Iris pigment epithelial cell (primary cell): ENCODE measurements around the gene ZNF736.
"Not testable (repeated sequence)": the region's sequence is repeated elsewhere in the genome, so short reads cannot be mapped to it uniquely, and the experiment has no call there.

Source experiments
- DNase-seq: peaks from one replicate; pipeline ENCODE4 v3.0.0-alpha.2; 2011; ENCODE audit warnings: low read depth

Gene ZNF736

GRCh38 chr7:64313740-64314491, at the start of gene ZNF736:
ZNF736 (plus strand) TSS chr7:64313961; CDS start chr7:64314151, 190 bp downstream.
- peak; percentile 97 for DNase-seq

- DNase-seq = no peak
Observed at GRCh38 chr7:64266341-64266919, 47.3 kb upstream of the ZNF736 start.

DNA sequence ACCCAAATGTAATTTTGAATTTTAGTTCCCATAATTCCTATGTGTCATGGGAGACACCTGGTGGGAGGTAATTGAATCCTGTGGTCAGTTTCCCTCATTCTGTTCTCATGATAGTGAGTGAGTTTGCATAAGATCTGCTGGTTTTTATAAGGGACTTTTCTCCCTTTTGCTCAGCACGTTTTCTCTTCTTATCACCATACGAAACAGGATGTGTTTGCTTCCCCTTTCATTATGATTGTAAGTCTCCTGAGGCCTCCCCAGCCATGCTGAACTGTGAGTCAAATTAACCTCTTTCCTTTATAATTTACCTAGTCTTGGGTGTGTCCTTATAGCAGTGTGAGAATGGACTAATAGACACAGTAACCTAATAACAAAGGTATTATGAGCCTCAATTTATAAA, 36.1 kb upstream of the ZNF736 start:
- DNase-seq = no peak

- DNase-seq = no peak
Observed at GRCh38 chr7:64294701-64295420, 18.9 kb upstream of the ZNF736 start.

- DNase-seq = not testable (repeated sequence)
Observed at GRCh38 chr7:64297418-64297817, 16.3 kb upstream of the ZNF736 start.

DNA sequence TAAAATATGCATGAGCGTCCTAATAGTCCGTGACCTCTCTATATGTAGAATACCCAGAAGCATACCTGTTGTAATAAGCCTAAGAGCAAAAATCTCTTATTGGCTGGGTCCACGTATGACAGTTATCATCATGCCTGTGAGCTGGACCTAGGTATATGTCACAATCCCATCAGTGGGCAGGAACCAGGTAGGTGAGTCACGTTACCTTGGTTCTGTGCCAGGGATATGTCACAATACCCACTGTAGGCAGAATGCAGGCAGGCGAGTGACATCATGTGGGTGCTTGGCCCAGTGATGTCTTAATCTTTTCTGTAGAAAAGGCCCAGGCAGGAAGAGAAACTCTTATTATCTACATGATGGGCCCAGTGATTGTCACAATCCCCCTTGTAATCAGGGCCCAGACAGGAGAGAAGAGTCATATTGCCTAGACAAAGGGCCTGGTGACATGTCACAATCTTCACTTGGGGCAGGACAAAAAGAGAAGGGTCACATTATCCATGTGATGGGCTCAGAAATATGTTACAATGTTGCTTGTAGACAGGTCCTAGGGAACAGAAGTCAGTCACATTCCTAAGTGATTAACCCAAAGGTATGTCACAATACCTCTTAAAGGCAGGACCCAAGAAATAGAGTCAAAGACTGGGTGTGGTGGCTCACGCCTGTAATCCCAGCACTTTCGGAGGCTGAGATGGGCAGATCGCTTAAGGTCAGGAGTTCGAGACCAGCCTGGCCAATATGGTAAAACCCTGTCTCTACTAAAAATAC, 12.9 kb upstream of the ZNF736 start:
- DNase-seq = no peak

DNA sequence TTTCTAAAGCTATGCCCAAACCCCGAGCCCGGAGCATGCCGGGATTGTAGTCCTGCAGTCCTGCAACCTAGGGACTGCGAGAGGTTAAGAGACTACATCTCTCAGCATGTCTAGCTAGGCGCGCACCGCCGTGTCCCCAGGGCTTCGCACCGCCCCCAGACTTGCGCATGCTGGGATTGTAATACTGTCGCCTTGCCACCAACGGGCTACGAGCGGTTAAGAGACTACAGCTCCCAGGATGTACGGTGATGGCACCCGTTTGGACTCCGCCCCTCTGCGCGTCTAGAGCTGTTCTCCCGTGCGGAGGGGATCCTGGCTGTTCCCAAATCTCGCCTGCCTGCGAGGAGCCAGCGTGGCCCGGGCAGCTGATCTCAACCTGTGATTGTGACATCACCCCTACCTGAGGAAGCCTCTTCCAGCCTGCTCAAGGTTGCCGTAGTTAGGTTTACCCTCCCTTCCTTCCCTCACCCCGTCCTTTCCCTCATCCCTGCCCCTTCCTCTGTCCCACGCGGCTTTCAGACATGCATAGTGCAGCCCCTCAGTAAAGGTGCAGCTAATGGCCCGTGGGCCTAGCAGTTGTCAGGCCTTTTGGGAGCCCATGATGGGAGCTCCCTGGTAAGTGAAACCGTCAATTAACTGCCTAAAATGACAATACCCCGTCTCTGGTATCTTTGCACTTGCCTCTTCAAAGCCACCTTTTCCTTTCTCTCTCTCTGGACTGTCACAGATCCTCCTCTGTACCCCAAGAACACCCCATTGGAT, 6.3 kb upstream of the ZNF736 start:
- peak; percentile 77 for DNase-seq

DNA sequence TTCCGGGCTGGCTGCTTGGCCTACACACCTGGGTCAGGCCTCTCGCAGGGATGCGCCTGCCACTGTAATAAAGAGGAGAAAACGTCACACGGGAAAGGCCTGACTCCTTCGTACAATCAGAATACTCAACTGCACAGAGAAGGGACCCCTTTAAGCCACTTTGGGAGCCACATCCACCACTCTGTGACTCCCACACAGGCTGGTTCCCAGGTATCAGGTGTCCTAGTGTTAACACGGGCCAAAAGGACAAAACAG, 5.8 kb upstream of the ZNF736 start:
- no peak for DNase-seq

DNA sequence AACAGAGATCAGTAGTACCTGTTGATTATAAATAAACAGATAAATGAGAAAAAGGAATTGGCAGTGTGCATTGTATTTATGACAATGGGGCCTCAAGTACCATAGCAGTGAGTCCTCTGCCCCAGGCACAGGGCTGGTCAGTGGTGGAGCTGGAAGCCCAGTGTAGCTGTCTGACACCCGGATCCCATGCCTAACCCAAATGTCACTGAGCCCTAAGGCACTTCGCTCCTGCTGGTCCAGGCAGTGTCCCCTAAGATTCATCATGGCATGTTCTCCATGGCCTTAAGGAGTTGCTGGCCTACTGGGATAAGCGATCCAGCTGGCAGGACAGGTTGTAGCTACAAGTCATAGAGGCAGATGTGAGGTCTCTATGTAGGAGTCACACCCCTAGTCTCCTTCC, 3.3 kb upstream of the ZNF736 start:
- no peak for DNase-seq

GRCh38 chr7:64312826-64313225, 935 bp upstream of the ZNF736 start:
- no peak for DNase-seq

DNA sequence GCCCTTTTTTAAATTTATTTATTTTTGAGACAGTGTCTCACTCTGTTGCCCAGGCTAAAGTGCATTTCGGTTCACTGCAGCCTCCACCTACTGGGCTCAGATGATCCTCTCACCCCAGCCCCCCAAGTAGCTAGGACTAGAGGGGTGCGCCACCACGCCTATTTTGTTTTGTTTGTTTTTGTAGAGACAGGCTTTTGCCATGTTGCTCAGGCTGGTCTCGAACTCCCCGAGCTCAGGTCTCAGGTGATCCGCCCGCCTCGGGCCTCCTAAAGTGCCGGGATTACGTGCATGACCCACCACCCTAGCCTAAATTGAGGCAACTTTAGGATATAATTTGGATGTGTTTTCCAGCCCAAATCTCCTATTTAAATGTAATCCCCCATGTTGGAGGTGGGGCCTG, 805 bp downstream of the ZNF736 start:
- no peak for DNase-seq

- DNase-seq = not testable (repeated sequence)
Observed at GRCh38 chr7:64316031-64316742, 2.4 kb downstream of the ZNF736 start.

DNA sequence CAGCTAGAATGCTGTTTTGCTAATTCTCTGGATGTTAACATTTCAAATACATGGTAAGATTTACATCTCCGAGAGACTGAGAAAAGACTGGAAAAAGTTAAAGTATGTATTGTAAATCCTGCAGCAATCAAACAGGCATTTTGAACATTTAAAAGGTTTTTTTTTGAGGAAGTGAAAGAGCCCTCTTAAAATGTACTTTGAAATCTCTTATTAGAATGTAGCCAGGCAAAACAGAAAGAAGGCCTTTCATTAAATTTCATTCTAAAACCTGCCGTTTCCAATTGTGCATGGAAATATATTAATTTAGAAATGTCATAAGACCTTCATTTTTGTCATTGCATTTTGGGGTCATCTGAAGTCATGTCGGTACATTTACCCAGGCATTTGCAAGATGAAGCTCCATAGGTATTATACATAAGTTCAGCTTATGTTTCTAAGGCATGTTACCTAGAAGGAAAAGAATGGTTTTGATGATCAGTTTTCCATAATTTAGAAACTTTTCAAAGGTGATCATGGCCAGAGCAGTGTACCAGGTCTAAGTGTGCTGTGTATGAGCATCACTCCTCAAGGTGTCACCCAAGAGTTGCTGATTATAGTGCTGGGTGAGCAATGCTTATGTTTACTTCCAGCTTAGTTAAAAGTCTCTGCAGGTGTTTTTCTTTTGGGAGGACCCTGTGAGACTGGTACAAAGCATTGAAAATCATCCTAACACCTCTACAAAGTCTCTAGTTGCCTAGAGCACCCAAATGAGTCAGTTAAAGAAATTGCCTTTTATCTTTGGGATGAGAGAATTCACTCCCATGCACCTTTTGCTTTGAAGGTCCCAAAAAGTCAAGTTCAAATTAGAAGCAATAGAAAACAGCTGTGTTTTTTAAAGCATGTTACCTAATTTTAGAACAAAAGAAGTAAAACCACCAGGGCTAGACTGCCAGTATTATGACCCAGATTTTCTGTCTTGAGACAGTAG, 7.1 kb downstream of the ZNF736 start:
- no peak for DNase-seq

- not testable (repeated sequence) for DNase-seq
Observed at GRCh38 chr7:64324166-64324565, 10.4 kb downstream of the ZNF736 start.

- DNase-seq = not testable (repeated sequence)
Observed at GRCh38 chr7:64348713-64349210, 35.0 kb downstream of the ZNF736 start.

- no peak for DNase-seq
Observed at GRCh38 chr7:64359543-64359942, 45.8 kb downstream of the ZNF736 start.

- no peak for DNase-seq
Observed at GRCh38 chr7:64371116-64371515, 57.4 kb downstream of the ZNF736 start.

GRCh38 chr7:64373017-64373416, 59.3 kb downstream of the ZNF736 start:
- no peak for DNase-seq

DNA sequence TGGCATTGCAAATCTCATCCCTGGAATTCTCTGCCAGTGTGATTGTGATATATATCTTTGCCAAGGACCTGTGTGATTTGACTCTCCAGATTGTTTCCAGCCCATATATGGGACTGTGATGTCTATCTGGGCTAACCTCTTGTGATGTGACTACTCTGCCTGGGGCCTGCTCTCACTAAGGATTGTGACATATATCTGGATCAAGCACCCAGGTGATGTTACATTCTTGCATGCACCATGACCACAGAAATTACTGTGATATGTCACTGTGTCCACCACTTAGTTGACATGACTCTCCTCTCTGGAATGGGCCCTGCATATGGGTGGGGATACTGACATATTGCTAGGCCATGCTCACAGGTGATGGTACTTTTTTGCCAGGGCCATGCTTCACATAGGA, 86.6 kb downstream of the ZNF736 start:
- DNase-seq = no peak
